HG03442 (cell line): ENCODE measurements around the gene CCR9.

Source experiments
- ATAC-seq: cut with Tn5 transposase; IDR thresholded peaks from one replicate; pipeline ENCODE4 v1.9.1; 2021; ENCODE audit warnings: mild to moderate bottlenecking, moderate library complexity; ENCODE audit not compliant: unreplicated experiment

CCR9 gene

GRCh38 chr3:45936261-45936660 lies 49.9 kb downstream of the CCR9 start:
- ATAC-seq: no peak

- ATAC-seq: no peak
Observed at GRCh38 chr3:45937206-45938042, 51.1 kb downstream of the CCR9 start.

DNA sequence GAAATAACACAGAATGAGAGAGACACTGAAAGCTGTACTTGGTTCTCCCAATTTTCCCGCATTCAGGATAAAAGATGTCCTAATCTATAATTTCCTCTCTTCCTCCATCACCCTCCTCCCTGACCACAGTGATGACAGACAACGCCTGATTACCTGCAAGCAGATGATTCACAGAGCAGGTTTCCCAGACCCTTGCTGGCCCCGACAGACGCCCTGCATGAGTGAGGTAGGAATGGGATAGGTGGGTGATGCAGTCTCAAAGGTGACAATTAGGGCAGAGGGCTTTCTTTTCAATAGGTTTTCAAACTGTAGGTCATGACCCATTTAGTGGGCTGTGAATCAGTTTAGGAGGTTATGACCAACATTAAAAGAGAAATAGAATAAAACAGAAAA lies 51.7 kb downstream of the CCR9 start:
- no peak for ATAC-seq

GRCh38 chr3:45938864-45939263 lies 52.5 kb downstream of the CCR9 start:
- ATAC-seq: no peak

DNA sequence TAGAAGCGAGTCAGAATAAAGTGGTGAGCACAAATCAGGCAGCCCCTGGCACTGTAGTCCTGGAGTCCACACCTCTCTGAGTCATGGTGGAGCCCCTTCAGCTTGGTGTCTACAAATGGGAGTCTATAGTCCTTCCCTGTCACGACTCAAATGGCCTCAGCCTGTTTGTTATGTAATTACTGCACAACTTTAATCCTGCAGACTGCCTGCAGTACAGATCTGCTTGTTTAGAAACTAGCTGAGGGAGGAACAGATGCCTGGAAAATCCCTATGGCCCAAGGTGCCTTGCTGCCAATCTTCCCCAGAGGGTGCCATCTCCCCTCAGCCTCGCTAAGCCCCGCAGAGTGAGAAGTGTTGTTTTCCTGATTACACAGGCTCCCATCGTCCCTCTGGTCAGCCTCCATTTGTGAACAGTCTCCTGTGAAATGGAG lies 53.0 kb downstream of the CCR9 start:
- ATAC-seq: no peak

DNA sequence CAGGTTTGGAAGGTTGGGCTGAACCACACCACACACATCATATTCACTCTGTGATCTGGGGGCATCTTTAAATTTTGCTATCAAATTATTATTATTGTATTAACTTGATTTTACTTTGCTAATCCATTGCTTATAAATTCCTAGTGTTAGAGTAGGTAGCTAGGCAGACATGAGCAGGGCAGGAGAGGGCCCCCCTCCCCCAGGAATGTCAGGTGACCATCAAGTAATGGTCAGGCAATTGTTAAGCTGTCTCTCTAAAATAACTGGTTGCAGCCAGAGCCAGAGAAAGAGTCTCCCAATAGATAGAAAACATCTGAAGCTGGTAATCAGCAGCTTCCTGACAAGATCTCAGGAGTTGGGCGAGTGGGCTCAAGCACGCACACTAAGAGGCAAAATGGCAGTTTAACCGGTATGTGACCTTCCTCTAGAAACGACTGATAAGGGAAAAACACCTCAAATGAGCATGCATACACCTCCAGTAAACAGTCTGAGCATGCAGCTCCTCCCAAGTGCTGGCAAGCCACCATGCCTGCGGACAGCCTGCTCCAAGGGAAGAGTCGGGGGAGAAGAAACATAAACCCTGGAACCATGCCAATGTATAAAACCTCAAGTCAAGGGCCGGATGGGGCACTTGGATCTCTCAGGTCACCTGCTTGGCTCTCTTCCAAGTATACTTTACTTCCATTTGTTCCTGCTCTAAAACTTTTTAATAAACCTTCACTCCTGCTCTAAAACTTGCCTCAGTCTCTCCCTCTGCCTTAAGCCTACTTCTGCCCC lies 53.8 kb downstream of the CCR9 start:
- ATAC-seq: no peak

- no peak for ATAC-seq
Observed at GRCh38 chr3:45940781-45941365, 54.5 kb downstream of the CCR9 start.

DNA sequence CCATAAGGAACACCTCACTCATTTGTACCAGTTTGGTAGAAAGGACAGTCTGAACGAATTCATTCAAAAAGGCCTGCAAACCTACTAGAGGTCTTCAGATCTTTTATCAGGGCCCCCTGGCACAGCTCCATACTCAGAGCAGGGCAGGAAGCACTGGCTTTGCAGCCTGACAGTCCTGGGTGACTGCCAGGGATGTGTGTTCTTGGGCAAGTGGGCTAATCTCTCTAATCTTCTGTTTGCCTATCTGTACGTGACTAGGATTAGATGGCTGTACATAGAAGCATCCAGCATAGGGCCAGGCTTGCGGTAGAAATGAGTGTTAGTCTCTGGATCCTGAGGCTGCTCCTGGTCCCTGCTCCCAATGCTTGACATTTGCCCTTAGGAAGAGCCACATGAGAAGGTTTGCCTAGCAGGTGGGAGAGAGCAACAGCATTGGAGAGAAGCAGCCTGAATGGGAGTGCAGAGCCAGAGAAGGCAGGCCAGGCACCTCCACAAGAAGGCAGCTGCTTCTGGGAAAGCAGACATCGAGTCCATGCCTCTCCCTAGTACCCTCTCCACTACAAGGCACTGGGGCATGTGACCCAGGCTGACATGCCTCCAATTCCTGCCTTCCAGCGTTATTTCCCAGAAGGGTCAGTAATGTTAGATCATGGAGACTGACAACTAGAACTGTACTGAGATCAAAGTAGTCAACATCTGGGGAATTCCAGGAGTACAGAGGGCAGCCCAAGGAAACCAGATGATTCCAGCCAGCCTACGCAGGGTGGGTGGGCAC lies 55.9 kb downstream of the CCR9 start:
- no peak for ATAC-seq

DNA sequence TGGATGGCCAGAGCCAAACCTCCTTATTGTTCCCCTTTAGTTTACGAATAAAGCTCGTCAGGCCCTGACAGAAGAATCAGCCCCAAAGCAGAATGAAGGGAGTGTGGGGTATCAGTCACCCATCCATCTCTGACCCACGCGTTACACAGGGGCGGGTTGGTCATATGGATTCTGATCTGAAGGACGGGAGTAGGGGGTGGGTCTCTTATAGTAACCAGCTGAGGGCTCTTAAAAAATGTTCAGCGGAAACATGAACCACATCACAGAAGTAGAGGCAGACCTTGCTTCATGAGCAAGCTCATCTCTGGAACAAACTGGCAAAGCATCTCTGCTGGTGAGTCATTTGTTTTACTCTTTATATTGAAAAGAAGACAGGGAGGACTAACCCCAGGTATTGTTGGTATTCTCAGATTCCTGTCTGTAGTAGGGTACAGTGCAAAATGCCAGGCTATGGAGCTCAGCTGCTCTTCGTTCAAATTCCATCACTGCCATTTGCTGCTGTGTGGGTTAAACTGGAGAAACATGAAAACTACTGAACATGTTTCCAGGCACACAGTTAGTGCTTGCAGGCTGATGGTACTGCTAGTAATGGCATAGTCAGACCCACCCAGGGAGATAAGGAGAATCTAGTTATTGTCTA lies 57.0 kb downstream of the CCR9 start, which contains the start of gene CXCR6:
TSS of gene CXCR6 (plus strand) at position 258 of the 640 bp plus-strand sequence. CDS start 3,018 bp downstream, outside the sequence.
- ATAC-seq: no peak

- no peak for ATAC-seq
Observed at GRCh38 chr3:45944830-45945620, 58.7 kb downstream of the CCR9 start.

GRCh38 chr3:45946307-45946706 lies 60.0 kb downstream of the CCR9 start:
- no peak for ATAC-seq

GRCh38 chr3:45946875-45947274 lies 60.5 kb downstream of the CCR9 start:
- ATAC-seq: no peak

- no peak for ATAC-seq
Observed at GRCh38 chr3:45947361-45947760, 61.0 kb downstream of the CCR9 start.

DNA sequence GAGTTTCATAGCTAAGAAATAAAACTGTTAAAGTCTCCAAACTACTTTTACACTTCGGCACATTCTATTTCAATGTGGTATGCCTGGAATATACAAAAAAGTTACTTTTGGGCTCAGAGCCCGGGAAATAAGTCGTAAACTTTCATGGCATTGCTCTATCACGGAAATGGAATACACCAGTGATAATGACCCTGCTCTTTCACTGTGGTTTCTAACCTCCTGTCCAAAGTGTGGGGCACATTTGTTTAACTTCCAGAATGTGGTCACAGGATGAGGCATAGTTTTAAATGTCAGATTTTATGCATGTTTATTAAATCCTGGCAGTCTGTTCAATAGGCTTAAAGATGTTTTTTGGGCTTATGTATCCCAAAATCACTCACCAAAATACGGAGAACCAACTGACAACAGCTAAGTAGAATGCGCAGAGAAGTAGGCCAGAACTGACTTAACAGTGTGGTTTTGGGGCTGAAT lies 62.0 kb downstream of the CCR9 start:
- no peak for ATAC-seq

DNA sequence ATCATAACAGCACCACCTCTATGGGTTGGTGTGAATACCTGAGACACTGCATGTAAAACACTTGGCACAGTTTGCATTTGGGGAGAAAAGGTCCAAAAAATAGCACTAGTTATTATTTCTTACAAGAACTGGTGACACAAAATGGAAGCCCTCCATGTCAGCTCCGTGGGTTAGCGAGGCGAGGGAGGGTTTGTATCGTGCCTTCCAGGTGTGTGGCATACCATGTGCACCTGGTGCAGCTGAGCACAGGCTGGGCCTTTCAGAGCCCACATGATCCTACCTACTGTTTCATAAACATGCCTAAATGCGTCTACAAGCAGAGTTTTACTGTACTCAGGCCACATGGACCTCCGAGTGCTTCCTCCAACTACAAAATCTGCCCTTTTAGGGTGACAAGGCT lies 62.5 kb downstream of the CCR9 start:
- ATAC-seq: no peak

DNA sequence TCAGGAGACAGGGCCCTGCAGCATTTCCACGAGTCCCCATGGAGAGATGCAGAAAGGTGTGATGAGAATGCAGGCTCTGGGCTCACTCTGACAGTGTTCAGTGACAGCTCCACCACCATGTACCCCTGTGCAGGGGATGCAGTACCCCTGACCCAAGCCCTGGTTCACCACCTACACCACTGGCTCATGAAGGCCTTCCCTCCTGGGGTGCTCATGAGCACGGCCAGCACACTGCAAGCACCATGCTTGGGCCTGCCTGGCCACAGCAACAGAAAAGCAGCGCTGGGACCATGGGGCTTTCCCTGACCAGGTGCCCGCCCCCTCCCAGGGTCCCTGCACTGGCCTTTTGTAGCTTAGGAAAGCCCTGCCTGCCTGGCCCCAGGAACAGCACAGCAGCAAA lies 63.1 kb downstream of the CCR9 start:
- no peak for ATAC-seq

GRCh38 chr3:45950131-45950530 lies 63.8 kb downstream of the CCR9 start:
- no peak for ATAC-seq

GRCh38 chr3:45950686-45951600 lies 64.6 kb downstream of the CCR9 start:
- ATAC-seq: no peak
